ENCODE results near the gene SPEG. TPM values are rescaled to one million over a fixed set of nuclear protein-coding genes. Genes with fewer than 3 reads are reported as not detected.

Gene SPEG
- total RNA-seq, 1 experiment from 2014 or later: not detected

- Histone ChIP-seq H3K9me3 (ENCODE audit: low read length) (no peaks in the 10 kb centered on the region), H3K27me3 (ENCODE audit: low read length) (no peaks in the 10 kb centered on the region), H3K9ac (ENCODE audit: low read length) (no peak overlapping the region), H3K27ac (ENCODE audit: low read length) (no peak overlapping the region), H3K4me3 (ENCODE audit: low read length) (no peak overlapping the region), H3K9me2 (replicated peaks; ENCODE audit: insufficient read depth, low read length) (no peaks in the 10 kb centered on the region), H2AFZ (ENCODE audit: low read length) (no peak overlapping the region), H3K36me3 (ENCODE audit: insufficient read depth, low read length) (peaks cover 9% of the 10 kb centered on the region; the same call in 1 of the 2 replicates), H3K79me2 (ENCODE audit: low read length) (peaks cover 9% of the 10 kb centered on the region), H3K4me1 (ENCODE audit: low read length) (peaks cover 15% of the 10 kb centered on the region), H3K4me2 (ENCODE audit: low read depth, low read length, poor library complexity, severe bottlenecking) (no peak overlapping the region), H4K20me1 (ENCODE audit: insufficient read depth, low read depth, low read length) (peaks cover 7% of the 10 kb centered on the region)
- peak; percentile 52 for DNase-seq
These were observed 103.2 kb downstream of the SPEG start for GRCh38 chr2:219537657-219538488.

GRCh38 chr2:219538504-219538951 is 103.9 kb downstream of the SPEG start:
- Histone ChIP-seq H3K79me2 (ENCODE audit: low read length) (peaks cover 9% of the 10 kb centered on the region), H2AFZ (ENCODE audit: low read length) (no peak overlapping the region), H3K4me3 (ENCODE audit: low read length) (no peak overlapping the region), H4K20me1 (ENCODE audit: insufficient read depth, low read depth, low read length) (peaks cover 7% of the 10 kb centered on the region), H3K36me3 (ENCODE audit: insufficient read depth, low read length) (peaks cover 9% of the 10 kb centered on the region; the same call in 1 of the 2 replicates), H3K9ac (ENCODE audit: low read length) (no peak overlapping the region), H3K4me1 (ENCODE audit: low read length) (peaks cover 15% of the 10 kb centered on the region), H3K9me2 (replicated peaks; ENCODE audit: insufficient read depth, low read length) (no peaks in the 10 kb centered on the region), H3K27ac (ENCODE audit: low read length) (no peak overlapping the region), H3K9me3 (ENCODE audit: low read length) (no peaks in the 10 kb centered on the region), H3K4me2 (ENCODE audit: low read depth, low read length, poor library complexity, severe bottlenecking) (no peak overlapping the region), H3K27me3 (ENCODE audit: low read length) (no peaks in the 10 kb centered on the region)
- DNase-seq: no peak

- H3K27ac ChIP-seq (ENCODE audit: low read length): no peak overlapping the region
- no peaks in the 10 kb centered on the region for H3K9me2 ChIP-seq (replicated peaks; ENCODE audit: insufficient read depth, low read length)
- H3K9me3 ChIP-seq (ENCODE audit: low read length): no peaks in the 10 kb centered on the region
- H3K4me3 ChIP-seq (ENCODE audit: low read length): no peak overlapping the region
- H3K9ac ChIP-seq (ENCODE audit: low read length): no peak overlapping the region
- DNase-seq: no peak
- H3K4me2 ChIP-seq (ENCODE audit: low read depth, low read length, poor library complexity, severe bottlenecking): no peak overlapping the region
- peaks cover 9% of the 10 kb centered on the region; the same call in 1 of the 2 replicates for H3K36me3 ChIP-seq (ENCODE audit: insufficient read depth, low read length)
- peaks cover 17% of the 10 kb centered on the region for H3K4me1 ChIP-seq (ENCODE audit: low read length)
- H3K79me2 ChIP-seq (ENCODE audit: low read length): peaks cover 9% of the 10 kb centered on the region
- no peaks in the 10 kb centered on the region for H3K27me3 ChIP-seq (ENCODE audit: low read length)
- no peak overlapping the region for H2AFZ ChIP-seq (ENCODE audit: low read length)
- peaks cover 7% of the 10 kb centered on the region for H4K20me1 ChIP-seq (ENCODE audit: insufficient read depth, low read depth, low read length)
These were observed 104.5 kb downstream of the SPEG start for GRCh38 chr2:219538956-219539788.

GRCh38 chr2:219539926-219540678 is 105.5 kb downstream of the SPEG start:
- Histone ChIP-seq H3K36me3 (ENCODE audit: insufficient read depth, low read length) (peaks cover 9% of the 10 kb centered on the region; the same call in 1 of the 2 replicates), H3K4me1 (ENCODE audit: low read length) (peaks cover 23% of the 10 kb centered on the region), H3K4me2 (ENCODE audit: low read depth, low read length, poor library complexity, severe bottlenecking) (no peak overlapping the region), H3K9me2 (replicated peaks; ENCODE audit: insufficient read depth, low read length) (no peaks in the 10 kb centered on the region), H3K4me3 (ENCODE audit: low read length) (no peak overlapping the region), H3K27me3 (ENCODE audit: low read length) (no peaks in the 10 kb centered on the region), H3K9ac (ENCODE audit: low read length) (no peak overlapping the region), H4K20me1 (ENCODE audit: insufficient read depth, low read depth, low read length) (peaks cover 10% of the 10 kb centered on the region), H2AFZ (ENCODE audit: low read length) (no peak overlapping the region), H3K9me3 (ENCODE audit: low read length) (no peaks in the 10 kb centered on the region), H3K27ac (ENCODE audit: low read length) (no peak overlapping the region), H3K79me2 (ENCODE audit: low read length) (peaks cover 9% of the 10 kb centered on the region)
- no peak for DNase-seq

- DNase-seq: no peak
- H3K36me3 ChIP-seq (ENCODE audit: insufficient read depth, low read length): peaks cover 9% of the 10 kb centered on the region; the same call in 1 of the 2 replicates
- H3K4me3 ChIP-seq (ENCODE audit: low read length): no peak overlapping the region; the same call in 1 of the 2 replicates
These were observed 106.3 kb downstream of the SPEG start for GRCh38 chr2:219540784-219541504.

GRCh38 chr2:219541611-219542180 is 107.1 kb downstream of the SPEG start:
- Histone ChIP-seq H3K36me3 (ENCODE audit: insufficient read depth, low read length) (peaks cover 9% of the 10 kb centered on the region; the same call in 1 of the 2 replicates), H3K9ac (ENCODE audit: low read length) (peak overlapping the region; percentile 93), H3K4me2 (ENCODE audit: low read depth, low read length, poor library complexity, severe bottlenecking) (peak overlapping the region; percentile 98)

More at GRCh38 chr2:219540784-219541504, 106.3 kb downstream of the SPEG start:
- Histone ChIP-seq H3K4me1 (ENCODE audit: low read length) (peaks cover 23% of the 10 kb centered on the region), H4K20me1 (ENCODE audit: insufficient read depth, low read depth, low read length) (peaks cover 10% of the 10 kb centered on the region), H3K27ac (ENCODE audit: low read length) (no peak overlapping the region), H3K4me2 (ENCODE audit: low read depth, low read length, poor library complexity, severe bottlenecking) (peak overlapping the region; percentile 98), H3K9me3 (ENCODE audit: low read length) (no peaks in the 10 kb centered on the region), H3K9me2 (replicated peaks; ENCODE audit: insufficient read depth, low read length) (no peaks in the 10 kb centered on the region), H3K79me2 (ENCODE audit: low read length) (peaks cover 9% of the 10 kb centered on the region), H2AFZ (ENCODE audit: low read length) (no peak overlapping the region), H3K27me3 (ENCODE audit: low read length) (no peaks in the 10 kb centered on the region), H3K9ac (ENCODE audit: low read length) (no peak overlapping the region)

GRCh38 chr2:219542931-219543595 is 108.4 kb downstream of the SPEG start:
- H3K27ac ChIP-seq (ENCODE audit: low read length): peak overlapping the region; percentile 60
- peaks cover 23% of the 10 kb centered on the region for H3K4me1 ChIP-seq (ENCODE audit: low read length)
- H3K9me3 ChIP-seq (ENCODE audit: low read length): no peaks in the 10 kb centered on the region
- peak overlapping the region; percentile 98 for H3K4me2 ChIP-seq (ENCODE audit: low read depth, low read length, poor library complexity, severe bottlenecking)
- no peaks in the 10 kb centered on the region for H3K9me2 ChIP-seq (replicated peaks; ENCODE audit: insufficient read depth, low read length)
- H2AFZ ChIP-seq (ENCODE audit: low read length): peak overlapping the region; percentile 69; the same call in 1 of the 2 replicates
- H3K27me3 ChIP-seq (ENCODE audit: low read length): no peaks in the 10 kb centered on the region
- peak overlapping the region; percentile 93 for H3K9ac ChIP-seq (ENCODE audit: low read length)
- peak overlapping the region; percentile 99 for H3K4me3 ChIP-seq (ENCODE audit: low read length)
- peaks cover 9% of the 10 kb centered on the region; the same call in 1 of the 2 replicates for H3K36me3 ChIP-seq (ENCODE audit: insufficient read depth, low read length)
- peaks cover 10% of the 10 kb centered on the region for H4K20me1 ChIP-seq (ENCODE audit: insufficient read depth, low read depth, low read length)
- peaks cover 9% of the 10 kb centered on the region for H3K79me2 ChIP-seq (ENCODE audit: low read length)
- peak; percentile 69 for DNase-seq

More at GRCh38 chr2:219541611-219542180, 107.1 kb downstream of the SPEG start:
- no peak overlapping the region for H3K27ac ChIP-seq (ENCODE audit: low read length)
- H3K4me1 ChIP-seq (ENCODE audit: low read length): peaks cover 23% of the 10 kb centered on the region
- H3K27me3 ChIP-seq (ENCODE audit: low read length): no peaks in the 10 kb centered on the region
- peaks cover 9% of the 10 kb centered on the region for H3K79me2 ChIP-seq (ENCODE audit: low read length)
- H4K20me1 ChIP-seq (ENCODE audit: insufficient read depth, low read depth, low read length): peaks cover 10% of the 10 kb centered on the region
- H2AFZ ChIP-seq (ENCODE audit: low read length): no peak overlapping the region; the same call in 1 of the 2 replicates
- peak; percentile 93 for DNase-seq
- no peaks in the 10 kb centered on the region for H3K9me2 ChIP-seq (replicated peaks; ENCODE audit: insufficient read depth, low read length)
- peak overlapping the region; percentile 99 for H3K4me3 ChIP-seq (ENCODE audit: low read length)
- H3K9me3 ChIP-seq (ENCODE audit: low read length): no peaks in the 10 kb centered on the region

All from Karpas-422 (cell line).